C4-2B (cell line): Measurements from ENCODE around the gene IL1R2.

ENCODE experiments used
- H3K27ac ChIP-seq: fragments of 450-650 bp; 2 replicates; pipeline ENCODE4 v1.5.1; 2017
- CTCF ChIP-seq: fragments of 450-650 bp; conservative IDR thresholded peaks from 2 replicates; pipeline ENCODE4 v1.5.1; 2017; ENCODE audit warnings: mild to moderate bottlenecking
- ZFX ChIP-seq: fragments of 450-650 bp; IDR thresholded peaks from 2 replicates; pipeline ENCODE4 v1.6.1; 2017

IL1R2 gene

DNA sequence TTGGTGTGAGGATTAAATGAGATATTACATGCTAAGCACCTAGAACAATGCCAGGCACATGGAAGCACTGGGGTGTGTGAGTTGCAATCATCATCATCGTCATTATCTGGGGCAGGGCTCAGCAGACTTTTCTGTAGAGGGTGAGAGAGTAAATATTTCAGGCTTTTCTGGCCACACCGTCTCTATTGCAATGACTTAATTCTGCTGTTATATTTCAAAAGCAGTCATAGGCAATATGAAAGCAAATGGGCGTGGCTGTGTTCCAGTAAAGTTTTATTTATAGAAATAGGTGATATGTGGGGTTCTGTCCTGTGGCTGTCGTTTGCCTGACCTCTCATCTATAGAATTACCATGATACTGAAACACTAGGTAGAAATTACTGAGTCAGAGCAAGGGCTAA, 60.6 kb downstream of the IL1R2 start:
- TF ChIP-seq CTCF (no peak), ZFX (no peak)

GRCh38 chr2:102053096-102053495, 61.3 kb downstream of the IL1R2 start:
- no peak overlapping the region for H3K27ac ChIP-seq

More for the DNA sequence above, 60.6 kb downstream of the IL1R2 start:
- H3K27ac ChIP-seq, result no peak overlapping the region

GRCh38 chr2:102055346-102055990, 63.7 kb downstream of the IL1R2 start:
- no peak overlapping the region for H3K27ac ChIP-seq
- no peak for TF ChIP-seq ZFX
- no peak for TF ChIP-seq CTCF

More at GRCh38 chr2:102053096-102053495, 61.3 kb downstream of the IL1R2 start:
- TF ChIP-seq ZFX (no peak), CTCF (no peak)

- H3K27ac ChIP-seq, result no peak overlapping the region
- TF ChIP-seq CTCF (no peak), ZFX (no peak)
Measured at GRCh38 chr2:102056079-102056581, 64.4 kb downstream of the IL1R2 start.

GRCh38 chr2:102057502-102058292, 65.9 kb downstream of the IL1R2 start:
- TF ChIP-seq CTCF (no peak), ZFX (no peak)
- H3K27ac ChIP-seq, result no peak overlapping the region

- no peak overlapping the region for H3K27ac ChIP-seq
- TF ChIP-seq CTCF, result no peak
- TF ChIP-seq ZFX, result no peak
Measured at GRCh38 chr2:102058293-102058833, 66.6 kb downstream of the IL1R2 start.

DNA sequence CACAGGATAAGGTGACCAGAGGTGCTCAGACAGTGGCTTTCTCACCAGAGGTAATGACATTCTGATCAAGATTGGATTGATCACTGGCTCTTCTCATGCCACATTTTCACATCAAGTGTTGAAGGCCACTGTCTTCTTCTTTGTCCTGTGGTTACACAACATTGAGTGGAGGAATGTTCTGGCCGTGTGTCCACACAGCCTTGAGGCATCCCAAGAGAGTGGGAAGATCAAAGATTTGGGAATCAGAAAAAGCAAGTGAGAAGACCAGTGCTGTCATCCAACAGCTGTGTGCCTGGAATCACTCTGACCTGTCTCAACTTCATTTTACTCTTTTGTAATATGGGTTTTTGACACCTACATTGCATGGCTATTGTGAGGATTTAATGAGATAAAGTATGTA, 67.4 kb downstream of the IL1R2 start:
- TF ChIP-seq CTCF (no peak), ZFX (no peak)
- H3K27ac ChIP-seq, result no peak overlapping the region
